Stomach (tissue), 9 donors: Measurements from ENCODE around the gene TBC1D1. TPM values are rescaled to one million over a fixed set of nuclear protein-coding genes. Genes with fewer than 3 reads are reported as not detected.
A peak's percentile ranks its signal among the peaks of the same experiment; 100 is the strongest.

Source experiments
- DNase-seq, 2 donors: peaks; one replicate each; pipeline versions ENCODE4 v3.0.0 to v3.0.0-alpha.2; 2013 to 2019
- H3K27ac ChIP-seq, 5 donors: fragments of 200-600 bp in 4 of 5; sonication (generic) in 4 of 5; one replicate each; pipeline ENCODE4 v1.5.1; 2013 to 2019; ENCODE audit warnings: mild to moderate bottlenecking in 1 of 5, moderate library complexity in 1 of 5
- H3K27me3 ChIP-seq, 3 donors: fragments of 200-600 bp; sonication (generic); one replicate each; pipeline ENCODE4 v1.5.1; 2017 to 2019; ENCODE audit warnings: mixed run types in 1 of 3
- H3K36me3 ChIP-seq, 4 donors: fragments of 200-600 bp; sonication (generic); 1 replicate in 3 of 4; 2 replicates in 1 of 4; pipeline ENCODE4 v1.5.1; 2016 to 2019
- H3K4me1 ChIP-seq, 4 donors: fragments of 200-600 bp; sonication (generic); one replicate each; pipeline ENCODE4 v1.5.1; 2016 to 2019
- H3K4me3 ChIP-seq, 4 donors: fragments of 200-600 bp; sonication (generic) in 3 of 4; one replicate each; pipeline ENCODE4 v1.5.1; 2016 to 2019; ENCODE audit warnings: mild to moderate bottlenecking in 1 of 4
- H3K9me3 ChIP-seq, 4 donors: fragments of 200-600 bp; sonication (generic); one replicate each; pipeline ENCODE4 v1.5.1; 2016 to 2019
- CTCF ChIP-seq, 7 experiments: fragments of 450-650 bp in 4 of 7; fragments of 200-600 bp in 3 of 7; sonication (generic) in 3 of 7; IDR thresholded peaks; one replicate each; pipeline ENCODE4 v1.5.1; 2016 to 2019; ENCODE audit warnings: antibody characterized with exemption in 7 of 7, control low read depth in 2 of 7, mild to moderate bottlenecking in 1 of 7
- EP300 ChIP-seq: sonication (generic); formaldehyde crosslinking; IDR thresholded peaks from one replicate; pipeline ENCODE4 v1.6.1; 2017; ENCODE audit warnings: antibody characterized with exemption
- POLR2A ChIP-seq, 4 donors: fragments of 450-650 bp; IDR thresholded peaks; one replicate each; pipeline ENCODE4 v1.6.1; 2016; ENCODE audit warnings: antibody characterized with exemption in 4 of 4, control low read depth in 2 of 4, mild to moderate bottlenecking in 1 of 4, moderate library complexity in 1 of 4
- POLR2AphosphoS5 ChIP-seq, 3 donors: sonication (generic); formaldehyde crosslinking; IDR thresholded peaks; one replicate each; pipeline ENCODE4 v1.6.1; 2016; ENCODE audit warnings: antibody characterized with exemption in 3 of 3
- WGBS, 5 donors: extraction: QIAGEN DNeasy Blood & Tissue Kit in 3 of 5; methylation state at CpG; one replicate each; pipeline versions ENCODE4 v1.1.5 to v1.1.7; 2013 to 2018; 5-methylcytosine and 5-hydroxymethylcytosine counted together
- intact Hi-C: fragments of 100-400 bp; cut with DNase I; formaldehyde crosslinking; loops from one replicate; pipeline ENCODE4 v1.15.1; 2023; ENCODE audit warnings: low total_unique reads
- polyA plus RNA-seq, 3 donors: library from polyadenylated mRNA; stranded (reverse); fragments of 200-250 nt; gene quantifications; one replicate each; pipeline ENCODE4 v1.2.3, GENCODE V29; 2013
- total RNA-seq, 5 donors: library from RNA; depleted of rRNA; stranded (reverse); fragments of >200 nt; gene quantifications; one replicate each; pipeline versions ENCODE4 v1.1.0 to v1.2.3, GENCODE V29; 2014 to 2016
- donor health status: healthy with polysubstance abuse.
- donor health status: Bipolar disorder and iron deficiency.
- donor health status: healthy.

TBC1D1 gene
- total and polyA plus RNA-seq, 8 donors, result 18.8 to 165 (median 49.5) TPM

GRCh38 chr4:38162240-38162784 is 271.4 kb downstream of the TBC1D1 start:
- Histone ChIP-seq H3K27ac (peak overlapping the region; percentile 60 to 92 (median 81)), H3K9me3 (no peaks in the 10 kb centered on the region), H3K4me3 (no peak overlapping the region), H3K27me3 (no peaks in the 10 kb centered on the region), H3K36me3 (no peaks in the 10 kb centered on the region), H3K4me1 (peaks cover 18 to 55% (median 21%) of the 10 kb centered on the region in 4 donors)
- peak in 2 of 3 donors; percentile 27 to 61 for TF ChIP-seq POLR2AphosphoS5 (IDR thresholded peaks at IDR 0.05)
- TF ChIP-seq CTCF (IDR thresholded peaks at IDR 0.05), result no peak
- peak; percentile 59 to 75 for DNase-seq
- intact Hi-C loops, result no loop called here
- 56 to 68% (median 67%) methylated on average over 4 of the region's 4 CpGs for WGBS, 5 donors

GRCh38 chr4:38163216-38164006 is 272.5 kb downstream of the TBC1D1 start:
- DNase-seq, result peak; percentile 36 to 52
- Histone ChIP-seq H3K27ac (peak overlapping the region; percentile 60 to 87 (median 69)), H3K9me3 (no peaks in the 10 kb centered on the region), H3K4me1 (peaks cover 18 to 44% (median 21%) of the 10 kb centered on the region in 4 donors), H3K36me3 (no peaks in the 10 kb centered on the region), H3K4me3 (no peak overlapping the region), H3K27me3 (no peaks in the 10 kb centered on the region)
- intact Hi-C loops, result no loop called here
- TF ChIP-seq POLR2AphosphoS5 (IDR thresholded peaks at IDR 0.05) (peak in 1 of 3 donors; percentile 9), EP300 (no peak)
- 49 to 62% (median 58%) methylated on average over 5 of the region's 5 CpGs for WGBS, 5 donors

GRCh38 chr4:38164346-38164745 is 273.5 kb downstream of the TBC1D1 start:
- Histone ChIP-seq H3K27me3 (no peaks in the 10 kb centered on the region), H3K9me3 (no peaks in the 10 kb centered on the region), H3K27ac (peak overlapping the region in 2 of 5 donors; percentile 81 to 87), H3K4me1 (peaks cover 18 to 44% (median 21%) of the 10 kb centered on the region in 4 donors), H3K4me3 (no peak overlapping the region), H3K36me3 (no peaks in the 10 kb centered on the region)
- intact Hi-C loops, result no loop called here
- WGBS, 5 donors, result 87 to 97% (median 95%) methylated on average over 3 of the region's 3 CpGs
- DNase-seq, result no peak
- TF ChIP-seq CTCF (IDR thresholded peaks at IDR 0.05), result no peak
- TF ChIP-seq POLR2AphosphoS5 (IDR thresholded peaks at IDR 0.05), result no peak
- TF ChIP-seq EP300, result no peak
- TF ChIP-seq POLR2A (IDR thresholded peaks at IDR 0.05), result no peak

GRCh38 chr4:38166082-38166481 is 275.2 kb downstream of the TBC1D1 start:
- Histone ChIP-seq H3K4me3 (no peak overlapping the region), H3K36me3 (no peaks in the 10 kb centered on the region), H3K27ac (no peak overlapping the region), H3K9me3 (no peaks in the 10 kb centered on the region), H3K4me1 (peaks cover 7 to 32% (median 12%) of the 10 kb centered on the region in 4 donors), H3K27me3 (no peaks in the 10 kb centered on the region)
- no peak for TF ChIP-seq EP300
- TF ChIP-seq POLR2AphosphoS5 (IDR thresholded peaks at IDR 0.05), result no peak
- TF ChIP-seq CTCF (IDR thresholded peaks at IDR 0.05), result no peak
- TF ChIP-seq POLR2A (IDR thresholded peaks at IDR 0.05), result no peak
- DNase-seq, result no peak
- intact Hi-C loops, result no loop called here
- 63 to 80% (median 73%) methylated on average over 6 of the region's 6 CpGs for WGBS, 5 donors

GRCh38 chr4:38166768-38167167 is 275.9 kb downstream of the TBC1D1 start:
- Histone ChIP-seq H3K4me1 (peaks cover 4 to 25% (median 11%) of the 10 kb centered on the region in 4 donors), H3K9me3 (no peaks in the 10 kb centered on the region), H3K27me3 (no peaks in the 10 kb centered on the region), H3K36me3 (no peaks in the 10 kb centered on the region), H3K27ac (no peak overlapping the region), H3K4me3 (no peak overlapping the region)
- WGBS, 5 donors, result 57 to 76% (median 70%) methylated on average over 3 of the region's 3 CpGs
- intact Hi-C loops, result no loop called here
- no peak for DNase-seq
- TF ChIP-seq CTCF (IDR thresholded peaks at IDR 0.05) (no peak), POLR2AphosphoS5 (IDR thresholded peaks at IDR 0.05) (no peak), POLR2A (IDR thresholded peaks at IDR 0.05) (no peak), EP300 (no peak)
